HepG2 (cell line): Measurements from ENCODE around the gene CTU2. TPM values are rescaled to one million over a fixed set of nuclear protein-coding genes. Genes with fewer than 3 reads are reported as not detected.

Experiments
- AGO2 ChIP-seq: fragments of 200-400 bp; formaldehyde crosslinking; optimal IDR thresholded peaks from 2 replicates; pipeline ENCODE3; 2017; ENCODE audit warnings: mild to moderate bottlenecking, low read depth, low read length, moderate library complexity
- FOXJ3 ChIP-seq: sonication (generic); formaldehyde crosslinking; IDR thresholded peaks from 2 replicates; pipeline ENCODE4 v1.4.0; 2020; ENCODE audit warnings: missing genetic modification reagents, mild to moderate bottlenecking, borderline replicate concordance
- GABPA ChIP-seq, 2 experiments: IDR thresholded peaks; 2 replicates each; pipeline ENCODE4 v1.6.1; 2011 to 2016; ENCODE audit warnings: low read depth in 2 of 2, low read length in 1 of 2, missing biosample characterization in 1 of 2, missing genetic modification characterization in 1 of 2
- SAP130 ChIP-seq: IDR thresholded peaks from 2 replicates; pipeline ENCODE4 v1.6.1; 2016; ENCODE audit warnings: low read depth
- SMC3 ChIP-seq: IDR thresholded peaks from 2 replicates; pipeline ENCODE4 v1.6.1; 2011; ENCODE audit warnings: low read length, improper control_type of control experiment
- SP1 ChIP-seq, 2 experiments: fragments of 450-650 bp in 1 of 2; sonication (generic) in 1 of 2; formaldehyde crosslinking in 1 of 2; IDR thresholded peaks; 2 replicates each; pipeline versions ENCODE4 v1.4.0 to v1.6.1; 2016 to 2020; ENCODE audit warnings: missing genetic modification reagents in 1 of 2
- XRCC5 ChIP-seq: fragments of 200-400 bp; formaldehyde crosslinking; optimal IDR thresholded peaks from 2 replicates; pipeline ENCODE3; 2017; ENCODE audit warnings: mild to moderate bottlenecking, low read length
- ZBTB7A ChIP-seq: sonication (generic); formaldehyde crosslinking; IDR thresholded peaks from 2 replicates; pipeline ENCODE4 v1.8.0; 2022; ENCODE audit warnings: mild to moderate bottlenecking, missing genetic modification reagents
- ZNF350 ChIP-seq: sonication (generic); formaldehyde crosslinking; IDR thresholded peaks from 2 replicates; pipeline ENCODE4 v1.4.0; 2020; ENCODE audit warnings: mild to moderate bottlenecking, low read depth, missing genetic modification reagents, borderline replicate concordance
- ZNF740 ChIP-seq: sonication (generic); formaldehyde crosslinking; IDR thresholded peaks from 2 replicates; pipeline ENCODE4 v1.4.0; 2020; ENCODE audit warnings: missing genetic modification reagents
- ZNF775 ChIP-seq: sonication (generic); formaldehyde crosslinking; IDR thresholded peaks from 2 replicates; pipeline ENCODE4 v1.4.0; 2020; ENCODE audit warnings: missing genetic modification reagents, mild to moderate bottlenecking, moderate library complexity, borderline replicate concordance
- ZSCAN9 ChIP-seq: IDR thresholded peaks from 2 replicates; pipeline ENCODE4 v1.6.1; 2016; ENCODE audit warnings: borderline replicate concordance
- polyA plus RNA-seq, 8 experiments: library from polyadenylated mRNA; depleted of rRNA in 3 of 8; stranded (reverse) in 7 of 8; unstranded in 1 of 8; fragments of >200 nt; fragmentation: Illumina TruSeq in 4 of 8; extraction: Trizol in 4 of 8; gene quantifications; 2 replicates each; pipeline versions ENCODE4 v1.2.1 to v1.2.3, GENCODE V29; 2011 to 2016; ENCODE audit warnings: low read depth in 4 of 8, missing spikeins in 1 of 8, mixed read lengths in 1 of 8; ENCODE audit not compliant: insufficient read depth in 1 of 8
- total RNA-seq, 5 experiments: library from RNA; depleted of rRNA; stranded (reverse); fragments of >200 nt; fragmentation: Illumina TruSeq; extraction: Trizol; gene quantifications; 2 replicates each; pipeline ENCODE4 v1.2.3, GENCODE V29; 2016; ENCODE audit warnings: low read depth in 1 of 5
- TF ChIP-seq, protein P1 (sequence below): sonication (generic); formaldehyde crosslinking; conservative IDR thresholded peaks from 2 replicates; pipeline ENCODE4 v1.4.0; 2020; ENCODE audit warnings: mild to moderate bottlenecking, missing genetic modification reagents, moderate library complexity
- TF ChIP-seq, protein P2 (sequence below): sonication (generic); formaldehyde crosslinking; IDR thresholded peaks from 2 replicates; pipeline ENCODE4 v1.5.1; 2020; ENCODE audit warnings: mild to moderate bottlenecking, missing genetic modification reagents, moderate library complexity

Gene CTU2
- total and polyA plus RNA-seq, 2 of the 13 experiments (the other 11 are each of a cell fraction or from before 2014, with no cell fraction given), result 13.3 to 21.9 TPM

- TF ChIP-seq, protein P1, sequence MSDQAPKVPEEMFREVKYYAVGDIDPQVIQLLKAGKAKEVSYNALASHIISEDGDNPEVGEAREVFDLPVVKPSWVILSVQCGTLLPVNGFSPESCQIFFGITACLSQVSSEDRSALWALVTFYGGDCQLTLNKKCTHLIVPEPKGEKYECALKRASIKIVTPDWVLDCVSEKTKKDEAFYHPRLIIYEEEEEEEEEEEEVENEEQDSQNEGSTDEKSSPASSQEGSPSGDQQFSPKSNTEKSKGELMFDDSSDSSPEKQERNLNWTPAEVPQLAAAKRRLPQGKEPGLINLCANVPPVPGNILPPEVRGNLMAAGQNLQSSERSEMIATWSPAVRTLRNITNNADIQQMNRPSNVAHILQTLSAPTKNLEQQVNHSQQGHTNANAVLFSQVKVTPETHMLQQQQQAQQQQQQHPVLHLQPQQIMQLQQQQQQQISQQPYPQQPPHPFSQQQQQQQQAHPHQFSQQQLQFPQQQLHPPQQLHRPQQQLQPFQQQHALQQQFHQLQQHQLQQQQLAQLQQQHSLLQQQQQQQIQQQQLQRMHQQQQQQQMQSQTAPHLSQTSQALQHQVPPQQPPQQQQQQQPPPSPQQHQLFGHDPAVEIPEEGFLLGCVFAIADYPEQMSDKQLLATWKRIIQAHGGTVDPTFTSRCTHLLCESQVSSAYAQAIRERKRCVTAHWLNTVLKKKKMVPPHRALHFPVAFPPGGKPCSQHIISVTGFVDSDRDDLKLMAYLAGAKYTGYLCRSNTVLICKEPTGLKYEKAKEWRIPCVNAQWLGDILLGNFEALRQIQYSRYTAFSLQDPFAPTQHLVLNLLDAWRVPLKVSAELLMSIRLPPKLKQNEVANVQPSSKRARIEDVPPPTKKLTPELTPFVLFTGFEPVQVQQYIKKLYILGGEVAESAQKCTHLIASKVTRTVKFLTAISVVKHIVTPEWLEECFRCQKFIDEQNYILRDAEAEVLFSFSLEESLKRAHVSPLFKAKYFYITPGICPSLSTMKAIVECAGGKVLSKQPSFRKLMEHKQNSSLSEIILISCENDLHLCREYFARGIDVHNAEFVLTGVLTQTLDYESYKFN, result no peak
- TF ChIP-seq GABPA (IDR thresholded peaks at IDR 0.05; ENCODE audit: low read depth, low read length) (no peak), GABPA (CRISPR knock-in tag; IDR thresholded peaks at IDR 0.05; ENCODE audit: low read depth) (0 out of 2 replicates have a peak, but pooled peaks have one; percentile 8), SAP130 (CRISPR knock-in tag) (peak; percentile 43), XRCC5 (peak; percentile 69), ZNF350 (CRISPR knock-in tag) (no peak), ZBTB7A (CRISPR knock-in tag) (0 out of 2 replicates have a peak, but pooled peaks have one; percentile 47), ZNF740 (CRISPR knock-in tag) (no peak), ZNF775 (CRISPR knock-in tag) (no peak), SP1 (IDR thresholded peaks at IDR 0.05) (no peak), SP1 (CRISPR knock-in tag; IDR thresholded peaks at IDR 0.05) (peak; percentile 75), SMC3 (no peak), FOXJ3 (CRISPR knock-in tag) (no peak), AGO2 (peak; percentile 73), ZSCAN9 (CRISPR knock-in tag) (no peak)
- TF ChIP-seq, protein P2, sequence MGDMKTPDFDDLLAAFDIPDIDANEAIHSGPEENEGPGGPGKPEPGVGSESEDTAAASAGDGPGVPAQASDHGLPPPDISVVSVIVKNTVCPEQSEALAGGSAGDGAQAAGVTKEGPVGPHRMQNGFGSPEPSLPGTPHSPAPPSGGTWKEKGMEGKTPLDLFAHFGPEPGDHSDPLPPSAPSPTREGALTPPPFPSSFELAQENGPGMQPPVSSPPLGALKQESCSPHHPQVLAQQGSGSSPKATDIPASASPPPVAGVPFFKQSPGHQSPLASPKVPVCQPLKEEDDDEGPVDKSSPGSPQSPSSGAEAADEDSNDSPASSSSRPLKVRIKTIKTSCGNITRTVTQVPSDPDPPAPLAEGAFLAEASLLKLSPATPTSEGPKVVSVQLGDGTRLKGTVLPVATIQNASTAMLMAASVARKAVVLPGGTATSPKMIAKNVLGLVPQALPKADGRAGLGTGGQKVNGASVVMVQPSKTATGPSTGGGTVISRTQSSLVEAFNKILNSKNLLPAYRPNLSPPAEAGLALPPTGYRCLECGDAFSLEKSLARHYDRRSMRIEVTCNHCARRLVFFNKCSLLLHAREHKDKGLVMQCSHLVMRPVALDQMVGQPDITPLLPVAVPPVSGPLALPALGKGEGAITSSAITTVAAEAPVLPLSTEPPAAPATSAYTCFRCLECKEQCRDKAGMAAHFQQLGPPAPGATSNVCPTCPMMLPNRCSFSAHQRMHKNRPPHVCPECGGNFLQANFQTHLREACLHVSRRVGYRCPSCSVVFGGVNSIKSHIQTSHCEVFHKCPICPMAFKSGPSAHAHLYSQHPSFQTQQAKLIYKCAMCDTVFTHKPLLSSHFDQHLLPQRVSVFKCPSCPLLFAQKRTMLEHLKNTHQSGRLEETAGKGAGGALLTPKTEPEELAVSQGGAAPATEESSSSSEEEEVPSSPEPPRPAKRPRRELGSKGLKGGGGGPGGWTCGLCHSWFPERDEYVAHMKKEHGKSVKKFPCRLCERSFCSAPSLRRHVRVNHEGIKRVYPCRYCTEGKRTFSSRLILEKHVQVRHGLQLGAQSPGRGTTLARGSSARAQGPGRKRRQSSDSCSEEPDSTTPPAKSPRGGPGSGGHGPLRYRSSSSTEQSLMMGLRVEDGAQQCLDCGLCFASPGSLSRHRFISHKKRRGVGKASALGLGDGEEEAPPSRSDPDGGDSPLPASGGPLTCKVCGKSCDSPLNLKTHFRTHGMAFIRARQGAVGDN (CRISPR knock-in tag), result peak; percentile 35
These were observed 41.4 kb downstream of the CTU2 start (continued) for GRCh38 chr16:88747588-88748301.
